Raji (cell line): ENCODE results near the gene COL11A2.
A peak's percentile ranks its signal among the peaks of the same experiment; 100 is the strongest.

Experiments used
- POLR2A ChIP-seq: IDR thresholded peaks from 2 replicates; pipeline ENCODE4 v1.6.1; 2011; ENCODE audit warnings: low read depth, low read length, control low read depth; ENCODE audit not compliant: insufficient read depth

COL11A2 gene

DNA sequence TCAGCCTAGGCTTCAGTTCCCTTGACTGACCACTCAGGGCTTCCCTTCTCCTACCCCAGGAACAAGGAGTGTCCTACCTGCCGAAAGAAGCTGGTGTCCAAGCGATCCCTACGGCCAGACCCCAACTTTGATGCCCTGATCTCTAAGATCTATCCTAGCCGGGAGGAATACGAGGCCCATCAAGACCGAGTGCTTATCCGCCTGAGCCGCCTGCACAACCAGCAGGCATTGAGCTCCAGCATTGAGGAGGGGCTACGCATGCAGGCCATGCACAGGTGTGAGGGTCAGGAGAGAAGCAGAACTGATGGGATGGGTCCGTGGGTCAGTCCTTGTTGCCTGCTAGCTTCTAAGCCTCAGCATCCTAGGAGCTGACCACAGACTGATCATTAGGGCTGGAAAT is 17.6 kb upstream of the COL11A2 start:
- TF ChIP-seq POLR2A, result no peak

DNA sequence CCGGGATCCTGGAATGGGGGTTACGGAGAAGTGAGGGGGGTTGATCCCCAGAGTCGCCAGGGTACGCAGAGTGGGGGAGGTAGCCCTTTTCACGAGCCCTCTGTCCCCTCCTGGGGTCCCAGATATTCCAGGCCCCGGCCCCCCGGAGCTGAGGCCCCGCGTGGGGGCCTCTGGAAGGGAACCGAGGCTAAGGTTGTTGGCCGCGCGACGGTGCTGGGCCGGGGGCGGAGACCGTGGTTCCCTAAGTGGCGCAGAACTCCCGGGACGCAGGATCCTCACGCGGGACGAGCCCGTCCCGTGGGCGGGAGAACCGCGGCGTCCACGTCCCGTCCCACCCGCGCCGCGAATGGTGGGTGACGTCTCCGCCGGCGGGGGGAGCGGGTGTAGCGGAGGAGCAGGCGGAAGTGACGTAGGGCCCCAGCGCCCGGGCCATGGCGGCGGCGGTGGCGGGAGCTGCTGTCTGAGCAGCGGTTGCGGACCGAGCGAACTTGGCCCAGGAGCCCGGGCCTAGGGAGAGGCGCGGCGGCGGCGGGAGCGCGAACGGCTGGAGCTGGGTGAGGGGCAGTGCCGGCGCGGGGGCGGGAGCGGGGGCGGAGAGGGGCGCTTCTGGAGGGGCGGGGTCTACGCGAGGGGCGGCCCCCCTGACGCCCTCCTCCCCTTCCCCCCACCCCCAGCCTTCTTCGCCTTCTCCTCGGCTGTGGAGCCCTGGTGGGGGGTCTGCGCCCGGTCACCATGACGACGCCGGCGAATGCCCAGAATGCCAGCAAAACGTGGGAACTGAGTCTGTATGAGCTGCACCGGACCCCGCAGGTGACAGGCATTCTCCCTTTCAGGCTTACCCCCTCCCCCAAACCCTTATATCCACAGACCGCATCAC is 16.1 kb upstream of the COL11A2 start, which contains the start of gene RING1:
RING1 (plus strand) TSS at position 410 of the 877 bp plus-strand sequence; CDS start at position 733, 323 bp downstream.
- TF ChIP-seq POLR2A, result peak; percentile 90

DNA sequence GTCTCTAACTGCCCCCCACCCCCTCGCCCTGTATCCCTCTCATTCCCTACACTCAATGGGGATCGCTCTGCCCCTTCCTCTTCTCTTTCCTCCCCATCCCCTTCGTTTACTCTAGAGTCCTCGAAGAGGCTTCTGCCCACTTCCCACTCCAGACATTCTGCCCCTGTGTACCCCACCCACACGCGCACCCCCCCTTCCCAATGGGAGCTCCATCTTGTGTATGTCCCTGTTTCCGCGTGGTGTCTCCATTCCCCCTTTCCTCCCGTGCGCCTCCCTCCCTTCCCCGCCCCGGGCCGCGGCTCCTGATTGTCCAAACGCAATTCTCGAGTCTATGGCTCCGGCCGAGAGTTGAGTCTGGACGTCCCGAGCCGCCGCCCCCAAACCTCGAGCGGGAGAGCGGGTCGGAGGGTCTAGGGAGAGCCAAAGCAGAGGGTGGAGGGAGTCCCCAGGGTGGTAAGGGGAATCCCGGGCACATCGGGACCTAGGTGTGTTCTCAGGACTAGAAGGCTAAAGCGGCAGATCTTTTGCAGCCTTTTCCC is 15.4 kb upstream of the COL11A2 start:
- TF ChIP-seq POLR2A, result no peak

GRCh38 chr6:33206864-33207551 is 14.7 kb upstream of the COL11A2 start:
- no peak; the same call in 1 of the 2 replicates for TF ChIP-seq POLR2A

GRCh38 chr6:33206027-33206863 is 14.0 kb upstream of the COL11A2 start:
- no peak; the same call in 1 of the 2 replicates for TF ChIP-seq POLR2A

DNA sequence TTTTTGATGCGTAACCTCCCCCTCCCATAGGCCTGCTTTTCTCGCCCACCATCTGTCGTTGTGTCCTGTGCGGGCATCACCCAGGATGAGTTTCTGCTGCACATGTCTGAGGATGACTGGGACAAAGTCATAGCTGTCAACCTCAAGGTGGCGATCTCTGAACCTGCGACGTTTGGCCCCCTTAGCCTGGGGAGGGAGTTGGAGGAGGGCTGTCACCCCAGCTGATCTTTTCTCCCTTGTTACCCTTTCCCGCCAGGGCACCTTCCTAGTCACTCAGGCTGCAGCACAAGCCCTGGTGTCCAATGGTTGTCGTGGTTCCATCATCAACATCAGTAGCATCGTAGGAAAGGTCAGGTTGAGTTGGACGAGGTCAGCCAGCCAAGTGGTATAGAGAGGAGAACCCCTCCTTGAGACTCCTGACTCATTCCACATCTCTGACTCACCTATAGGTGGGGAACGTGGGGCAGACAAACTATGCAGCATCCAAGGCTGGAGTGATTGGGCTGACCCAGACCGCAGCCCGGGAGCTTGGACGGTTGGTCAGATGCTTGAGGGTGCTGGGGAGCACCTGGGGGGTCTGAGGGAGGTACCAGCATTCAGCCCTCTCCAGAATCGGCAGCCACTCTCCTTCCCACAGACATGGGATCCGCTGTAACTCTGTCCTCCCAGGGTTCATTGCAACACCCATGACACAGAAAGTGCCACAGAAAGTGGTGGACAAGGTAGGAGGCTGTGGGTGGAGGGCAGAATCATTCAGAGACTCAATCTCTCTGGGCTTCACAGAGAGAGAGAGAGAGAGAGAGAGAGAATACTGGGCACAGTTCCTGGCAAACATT is 13.1 kb upstream of the COL11A2 start:
- no peak for TF ChIP-seq POLR2A

GRCh38 chr6:33204415-33205190 is 12.3 kb upstream of the COL11A2 start, which contains the start of gene HSD17B8:
HSD17B8 (plus strand) TSS chr6:33204655; CDS start chr6:33204669, 14 bp downstream.
- peak; percentile 82 for TF ChIP-seq POLR2A

DNA sequence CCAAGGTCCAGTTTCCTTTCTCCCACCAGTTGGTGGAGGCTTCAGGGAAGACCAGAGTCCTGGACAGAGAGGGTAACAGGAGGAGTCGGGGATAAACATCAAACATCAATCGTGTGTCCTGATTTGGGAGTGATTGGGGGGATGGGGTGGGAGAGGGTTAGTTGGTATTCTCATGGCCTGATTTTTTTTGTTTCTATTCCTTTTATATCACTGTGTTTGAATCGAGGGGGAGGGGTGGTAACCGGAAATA is 11.8 kb upstream of the COL11A2 start:
- no peak for TF ChIP-seq POLR2A

DNA sequence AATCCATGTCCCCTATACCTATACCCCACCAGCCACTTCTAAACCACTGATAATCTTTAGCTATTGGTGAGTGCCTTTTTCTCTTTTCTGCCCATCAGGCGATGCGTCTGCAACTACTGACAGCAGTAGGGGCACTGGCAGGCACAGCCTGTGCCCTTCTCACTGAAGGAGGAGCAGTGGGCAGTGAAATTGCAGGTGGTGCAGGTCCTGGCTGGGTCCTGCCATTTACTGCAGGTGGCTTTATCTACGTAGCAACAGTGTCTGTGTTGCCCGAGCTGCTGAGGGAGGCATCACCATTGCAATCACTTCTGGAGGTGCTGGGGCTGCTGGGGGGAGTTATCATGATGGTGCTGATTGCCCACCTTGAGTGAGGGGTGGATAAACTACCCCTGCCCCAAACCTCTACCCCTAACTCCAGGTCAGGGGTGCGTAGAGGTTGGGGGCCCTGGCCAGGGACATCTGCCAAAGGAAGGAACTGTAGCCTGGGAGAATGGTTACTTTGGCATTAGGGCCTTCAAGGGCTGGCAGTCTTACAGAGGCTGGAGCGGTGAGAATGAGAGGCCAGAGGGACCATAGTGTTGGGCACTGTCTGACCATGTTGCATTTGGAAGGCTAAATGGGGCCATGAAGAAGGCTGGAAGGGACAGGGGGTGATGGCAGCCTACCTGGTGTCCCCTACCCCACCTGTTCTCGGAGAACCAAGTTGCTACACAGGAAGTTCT is 11.3 kb upstream of the COL11A2 start:
- TF ChIP-seq POLR2A, result no peak

DNA sequence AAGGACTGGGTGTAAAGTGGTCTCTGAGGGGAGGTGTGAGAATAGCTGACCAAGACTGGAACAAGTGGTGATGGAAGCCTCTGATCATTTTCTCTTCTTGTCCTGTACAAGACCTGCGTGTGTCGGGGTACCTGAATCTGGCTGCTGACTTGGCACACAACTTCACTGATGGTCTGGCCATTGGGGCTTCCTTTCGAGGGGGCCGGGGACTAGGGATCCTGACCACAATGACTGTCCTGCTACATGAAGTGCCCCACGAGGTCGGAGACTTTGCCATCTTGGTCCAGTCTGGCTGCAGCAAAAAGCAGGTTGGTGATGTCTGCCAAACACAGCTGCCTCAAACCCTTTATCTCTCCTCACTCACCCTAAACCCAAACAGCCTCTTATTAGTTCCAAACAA is 10.5 kb upstream of the COL11A2 start:
- no peak for TF ChIP-seq POLR2A

- TF ChIP-seq POLR2A, result no peak
These were observed 9.7 kb upstream of the COL11A2 start for GRCh38 chr6:33201935-33202334.

- TF ChIP-seq POLR2A, result no peak
These were observed 8.9 kb upstream of the COL11A2 start for GRCh38 chr6:33201147-33201545.
